Measurements from ENCODE around the gene CCNY.

CCNY gene

GRCh38 chr10:35348609-35349388, 12.5 kb downstream of the CCNY start:
- CTCF ChIA-PET, result interaction anchor here (1.1 to 1.6 kb wide), 4 partner anchors 7 to 30 kb away, joined by 3 to 5 read pairs (median 4); no protein-coding TSS in a partner anchor
- Histone ChIP-seq H3K27ac (ENCODE audit: insufficient read depth in 1 of 2, low read depth in 1 of 2, low read length in 2 of 2, poor library complexity in 1 of 2, severe bottlenecking in 2 of 2) (no peak overlapping the region), H3K27me3 (replicated peaks in 2 of 5; ENCODE audit: control insufficient read depth in 4 of 5, insufficient read depth in 5 of 5, low read length in 4 of 5) (no peaks in the 10 kb centered on the region), H3K4me3 (ENCODE audit: control insufficient read depth in 1 of 7, extremely low read depth in 1 of 7, insufficient read depth in 4 of 7, low read depth in 2 of 7, low read length in 6 of 7) (no peak overlapping the region), H3K4me1 (ENCODE audit: control extremely low read depth in 1 of 4, control insufficient read depth in 4 of 4, insufficient read depth in 4 of 4, low read length in 3 of 4) (peaks cover 16 to 39% (median 29%) of the 10 kb centered on the region in 4 experiments), H3K36me3 (ENCODE audit: control insufficient read depth in 4 of 4, insufficient read depth in 4 of 4, low read length in 3 of 4) (peaks cover 0 to 2% (median 0%) of the 10 kb centered on the region in 4 experiments), H3K9me3 (ENCODE audit: control extremely low read depth in 1 of 5, control insufficient read depth in 4 of 5, insufficient read depth in 2 of 5, low read depth in 1 of 5, low read length in 4 of 5) (no peaks in the 10 kb centered on the region)
- POLR2A ChIA-PET, result no interaction called here
- WGBS (ENCODE audit: insufficient coverage), result 98% methylated on average over 8 of the region's 10 CpGs
- no peak for DNase-seq

- H3K36me3 ChIP-seq (ENCODE audit: control insufficient read depth in 4 of 4, insufficient read depth in 4 of 4, low read length in 3 of 4), result peaks cover 0 to 2% (median 0%) of the 10 kb centered on the region in 4 experiments
- no peak overlapping the region for H3K4me3 ChIP-seq (ENCODE audit: control insufficient read depth in 1 of 7, extremely low read depth in 1 of 7, insufficient read depth in 4 of 7, low read depth in 2 of 7, low read length in 6 of 7)
- no peaks in the 10 kb centered on the region for H3K27me3 ChIP-seq (replicated peaks in 2 of 5; ENCODE audit: control insufficient read depth in 4 of 5, insufficient read depth in 5 of 5, low read length in 4 of 5)
- peaks cover 16 to 40% (median 29%) of the 10 kb centered on the region in 4 experiments for H3K4me1 ChIP-seq (ENCODE audit: control extremely low read depth in 1 of 4, control insufficient read depth in 4 of 4, insufficient read depth in 4 of 4, low read length in 3 of 4)
- H3K27ac ChIP-seq (ENCODE audit: insufficient read depth in 1 of 2, low read depth in 1 of 2, low read length in 2 of 2, poor library complexity in 1 of 2, severe bottlenecking in 2 of 2), result no peak overlapping the region
- POLR2A ChIA-PET, result no interaction called here
- CTCF ChIA-PET, result interaction anchor here (0.8 to 2.1 kb wide), 7 partner anchors 8 to 156 kb away, joined by 3 to 5 read pairs (median 4); no protein-coding TSS in a partner anchor
- WGBS (ENCODE audit: insufficient coverage), result no CpG with 5 or more reads among the region's 2 CpGs
- DNase-seq, result no peak
- H3K9me3 ChIP-seq (ENCODE audit: control extremely low read depth in 1 of 5, control insufficient read depth in 4 of 5, insufficient read depth in 2 of 5, low read depth in 1 of 5, low read length in 4 of 5), result no peaks in the 10 kb centered on the region
These were observed 13.1 kb downstream of the CCNY start for GRCh38 chr10:35349389-35349915.

- CTCF ChIA-PET, result interaction anchor here (1.1 to 2.1 kb wide), 4 partner anchors 11 to 104 kb away, joined by 3 to 5 read pairs (median 4); no protein-coding TSS in a partner anchor
- POLR2A ChIA-PET, result no interaction called here
- peaks cover 0 to 2% (median 0%) of the 10 kb centered on the region in 4 experiments for H3K36me3 ChIP-seq (ENCODE audit: control insufficient read depth in 4 of 4, insufficient read depth in 4 of 4, low read length in 3 of 4)
- no peak overlapping the region for H3K4me3 ChIP-seq (ENCODE audit: control insufficient read depth in 1 of 7, extremely low read depth in 1 of 7, insufficient read depth in 4 of 7, low read depth in 2 of 7, low read length in 6 of 7)
- 100% methylated on average over 2 of the region's 2 CpGs for WGBS (ENCODE audit: insufficient coverage)
- DNase-seq, result no peak
- H3K27ac ChIP-seq (ENCODE audit: insufficient read depth in 1 of 2, low read depth in 1 of 2, low read length in 2 of 2, poor library complexity in 1 of 2, severe bottlenecking in 2 of 2), result no peak overlapping the region
- H3K9me3 ChIP-seq (ENCODE audit: control extremely low read depth in 1 of 5, control insufficient read depth in 4 of 5, insufficient read depth in 2 of 5, low read depth in 1 of 5, low read length in 4 of 5), result no peaks in the 10 kb centered on the region
- no peaks in the 10 kb centered on the region for H3K27me3 ChIP-seq (replicated peaks in 2 of 5; ENCODE audit: control insufficient read depth in 4 of 5, insufficient read depth in 5 of 5, low read length in 4 of 5)
- peaks cover 16 to 44% (median 31%) of the 10 kb centered on the region in 4 experiments for H3K4me1 ChIP-seq (ENCODE audit: control extremely low read depth in 1 of 4, control insufficient read depth in 4 of 4, insufficient read depth in 4 of 4, low read length in 3 of 4)
These were observed 14.7 kb downstream of the CCNY start for GRCh38 chr10:35351021-35351420.

GRCh38 chr10:35352097-35352496, 15.8 kb downstream of the CCNY start:
- DNase-seq, result no peak
- 100% methylated on average over 1 of the region's 2 CpGs for whole genome bisulfite sequencing (ENCODE audit: insufficient coverage)
- CTCF ChIA-PET, result interaction anchor here (1.1 to 4.0 kb wide), 6 partner anchors 9 to 103 kb away, joined by 3 to 16 read pairs (median 4); no protein-coding TSS in a partner anchor
- Histone ChIP-seq H3K27ac (ENCODE audit: insufficient read depth in 1 of 2, low read depth in 1 of 2, low read length in 2 of 2, poor library complexity in 1 of 2, severe bottlenecking in 2 of 2) (no peak overlapping the region), H3K4me1 (ENCODE audit: control extremely low read depth in 1 of 4, control insufficient read depth in 4 of 4, insufficient read depth in 4 of 4, low read length in 3 of 4) (peaks cover 16 to 47% (median 34%) of the 10 kb centered on the region in 4 experiments), H3K36me3 (ENCODE audit: control insufficient read depth in 4 of 4, insufficient read depth in 4 of 4, low read length in 3 of 4) (peaks cover 0 to 2% (median 0%) of the 10 kb centered on the region in 4 experiments), H3K4me3 (ENCODE audit: control insufficient read depth in 1 of 7, extremely low read depth in 1 of 7, insufficient read depth in 4 of 7, low read depth in 2 of 7, low read length in 6 of 7) (peak overlapping the region in 1 of 7 experiments; percentile 19), H3K9me3 (ENCODE audit: control extremely low read depth in 1 of 5, control insufficient read depth in 4 of 5, insufficient read depth in 2 of 5, low read depth in 1 of 5, low read length in 4 of 5) (no peaks in the 10 kb centered on the region), H3K27me3 (replicated peaks in 2 of 5; ENCODE audit: control insufficient read depth in 4 of 5, insufficient read depth in 5 of 5, low read length in 4 of 5) (no peaks in the 10 kb centered on the region)
- POLR2A ChIA-PET, result no interaction called here

GRCh38 chr10:35352512-35352911, 16.2 kb downstream of the CCNY start:
- no peak overlapping the region for H3K27ac ChIP-seq (ENCODE audit: insufficient read depth in 1 of 2, low read depth in 1 of 2, low read length in 2 of 2, poor library complexity in 1 of 2, severe bottlenecking in 2 of 2)
- H3K27me3 ChIP-seq (replicated peaks in 2 of 5; ENCODE audit: control insufficient read depth in 4 of 5, insufficient read depth in 5 of 5, low read length in 4 of 5), result no peaks in the 10 kb centered on the region
- POLR2A ChIA-PET, result no interaction called here
- CTCF ChIA-PET, result interaction anchor here (1.2 to 4.0 kb wide), 4 partner anchors 8 to 79 kb away, joined by 3 to 16 read pairs (median 10); no protein-coding TSS in a partner anchor
- peaks cover 16 to 47% (median 34%) of the 10 kb centered on the region in 4 experiments for H3K4me1 ChIP-seq (ENCODE audit: control extremely low read depth in 1 of 4, control insufficient read depth in 4 of 4, insufficient read depth in 4 of 4, low read length in 3 of 4)
- peak in 2 of 3 donors; percentile 52 to 67 for DNase-seq
- no peaks in the 10 kb centered on the region for H3K9me3 ChIP-seq (ENCODE audit: control extremely low read depth in 1 of 5, control insufficient read depth in 4 of 5, insufficient read depth in 2 of 5, low read depth in 1 of 5, low read length in 4 of 5)
- WGBS (ENCODE audit: insufficient coverage), result 82% methylated on average over 5 of the region's 7 CpGs
- peaks cover 0 to 2% (median 0%) of the 10 kb centered on the region in 4 experiments for H3K36me3 ChIP-seq (ENCODE audit: control insufficient read depth in 4 of 4, insufficient read depth in 4 of 4, low read length in 3 of 4)
- peak overlapping the region in 3 of 7 experiments; percentile 12 to 20 (median 19) for H3K4me3 ChIP-seq (ENCODE audit: control insufficient read depth in 1 of 7, extremely low read depth in 1 of 7, insufficient read depth in 4 of 7, low read depth in 2 of 7, low read length in 6 of 7)

GRCh38 chr10:35353395-35353794, 17.1 kb downstream of the CCNY start:
- Histone ChIP-seq H3K36me3 (ENCODE audit: control insufficient read depth in 4 of 4, insufficient read depth in 4 of 4, low read length in 3 of 4) (peaks cover 0 to 2% (median 0%) of the 10 kb centered on the region in 4 experiments), H3K9me3 (ENCODE audit: control extremely low read depth in 1 of 5, control insufficient read depth in 4 of 5, insufficient read depth in 2 of 5, low read depth in 1 of 5, low read length in 4 of 5) (no peaks in the 10 kb centered on the region), H3K4me1 (ENCODE audit: control extremely low read depth in 1 of 4, control insufficient read depth in 4 of 4, insufficient read depth in 4 of 4, low read length in 3 of 4) (peaks cover 16 to 54% (median 34%) of the 10 kb centered on the region in 4 experiments), H3K27ac (ENCODE audit: insufficient read depth in 1 of 2, low read depth in 1 of 2, low read length in 2 of 2, poor library complexity in 1 of 2, severe bottlenecking in 2 of 2) (no peak overlapping the region), H3K4me3 (ENCODE audit: control insufficient read depth in 1 of 7, extremely low read depth in 1 of 7, insufficient read depth in 4 of 7, low read depth in 2 of 7, low read length in 6 of 7) (no peak overlapping the region), H3K27me3 (replicated peaks in 2 of 5; ENCODE audit: control insufficient read depth in 4 of 5, insufficient read depth in 5 of 5, low read length in 4 of 5) (no peaks in the 10 kb centered on the region)
- CTCF ChIA-PET, result interaction anchor here (1.1 to 4.0 kb wide), 6 partner anchors 11 to 211 kb away, joined by 3 to 16 read pairs (median 4); no protein-coding TSS in a partner anchor
- 100% methylated on average over 2 of the region's 2 CpGs for whole genome bisulfite sequencing (ENCODE audit: insufficient coverage)
- no peak for DNase-seq
- POLR2A ChIA-PET, result no interaction called here

Data from common myeloid progenitor, CD34-positive (primary cell).